Activated naive CD4-positive, alpha-beta T cell treated with anti-CD3 and anti-CD28 coated beads, Interleukin-2, amount 50 U/mL, for 72 hours (primary cell): ENCODE measurements around the gene CARD11. TPM values are rescaled to one million over a fixed set of nuclear protein-coding genes. Genes with fewer than 3 reads are reported as not detected.

ENCODE experiments used
- ATAC-seq, 2 donors: fragments of 150-1000 bp; cut with Tn5 transposase; 2 replicates each; pipeline ENCODE4 v1.10.0; 2021; ENCODE audit warnings: mild to moderate bottlenecking in 2 of 2, moderate library complexity in 2 of 2
- DNase-seq, 2 donors: peaks; one replicate each; pipeline ENCODE4 v3.0.0; 2021 to 2022; ENCODE audit warnings: low spot score in 2 of 2
- H3K27ac Mint-ChIP-seq, 2 donors: one replicate each; pipeline ENCODE4 v1.8.0; 2022; ENCODE audit warnings: mild to moderate bottlenecking in 2 of 2, mixed read lengths in 2 of 2
- H3K36me3 Mint-ChIP-seq, 2 donors: one replicate each; pipeline ENCODE4 v1.8.0; 2022; ENCODE audit warnings: mixed read lengths in 2 of 2
- H3K9me3 Mint-ChIP-seq, 2 donors: one replicate each; pipeline ENCODE4 v1.8.0; 2022; ENCODE audit warnings: mixed read lengths in 2 of 2
- total RNA-seq, 2 donors: library from RNA; stranded (reverse); gene quantifications; one replicate each; pipeline ENCODE4 v1.2.3, GENCODE V29; 2022

CARD11 gene
- total RNA-seq, 2 donors from 2014 or later = 83.3 to 131 TPM

DNA sequence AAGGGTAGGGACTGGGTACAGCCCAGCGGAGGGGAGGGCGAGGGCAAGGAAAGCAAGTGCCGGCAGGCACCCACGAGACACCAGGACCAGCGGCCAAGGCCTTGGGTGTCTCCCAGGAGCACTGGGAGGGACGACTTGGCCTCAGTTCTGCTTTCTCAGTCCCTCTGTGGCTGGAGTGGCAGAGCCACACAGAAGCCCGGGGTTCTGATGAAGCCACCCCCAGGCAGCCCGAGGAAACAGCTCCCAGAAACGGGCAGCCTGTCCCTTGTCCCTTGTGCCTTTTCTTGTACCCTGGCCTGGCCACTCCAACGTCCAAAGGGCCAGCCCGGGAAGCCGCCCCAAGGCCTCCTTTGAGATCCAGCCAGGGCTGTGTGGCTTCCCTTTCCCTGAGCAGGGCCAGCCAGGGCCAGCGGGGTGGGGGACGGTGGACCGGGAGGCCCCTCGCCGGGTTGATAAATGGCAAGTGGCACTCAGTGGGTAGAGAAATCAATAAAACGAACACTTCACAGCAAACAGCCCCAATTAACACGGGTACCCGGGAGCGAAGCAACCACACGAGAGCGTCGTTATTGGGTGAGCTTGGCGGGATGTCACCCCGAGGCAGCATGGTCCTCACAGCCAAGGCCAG is 129.8 kb downstream of the CARD11 start:
- DNase-seq = no peak

DNA sequence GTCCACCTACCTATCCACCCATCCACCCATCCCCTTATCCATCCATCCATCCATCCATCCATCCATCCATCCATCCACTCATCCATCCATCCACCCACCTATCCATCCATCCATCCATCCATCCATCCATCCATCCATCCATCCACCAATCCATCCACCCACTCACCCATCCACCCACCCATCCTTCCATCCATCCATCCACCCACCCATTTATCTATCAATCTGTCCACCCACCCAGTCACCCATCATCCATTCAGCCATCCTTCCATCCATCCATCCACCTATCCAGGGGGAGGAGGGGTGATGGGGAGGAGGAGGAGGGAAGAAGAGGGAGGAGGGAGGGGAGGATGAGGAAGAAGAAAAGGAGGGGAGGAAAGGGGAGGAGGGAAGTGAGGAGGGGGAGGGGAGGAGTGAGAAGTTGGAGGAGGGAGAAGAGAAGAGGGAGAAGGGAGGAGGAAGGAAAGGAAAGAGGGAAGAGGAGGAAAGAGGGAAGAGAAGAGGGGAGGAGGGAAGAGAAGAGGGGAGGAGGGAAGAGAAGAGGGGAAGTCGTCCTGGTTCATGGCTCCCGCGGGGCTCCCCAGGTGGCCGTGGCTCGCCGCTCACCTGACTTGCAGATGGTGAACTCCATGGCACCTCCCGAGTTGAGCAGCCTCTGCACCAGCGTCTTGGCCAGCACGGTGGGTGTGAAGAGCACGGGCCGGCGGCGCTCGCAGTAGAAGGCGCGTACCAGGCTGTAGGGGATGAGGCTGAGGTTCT is 130.8 kb downstream of the CARD11 start:
- H3K36me3 Mint-ChIP-seq = peaks cover 8 to 23% of the 10 kb centered on the region in 2 donors
- no peak for ATAC-seq
- no peak for DNase-seq
- no peak overlapping the region for H3K27ac Mint-ChIP-seq
- H3K9me3 Mint-ChIP-seq = no peaks in the 10 kb centered on the region

More for the DNA sequence above, 129.8 kb downstream of the CARD11 start:
- peak in 1 of 2 donors; percentile 16 for ATAC-seq
- Mint-ChIP-seq H3K9me3 (no peaks in the 10 kb centered on the region), H3K36me3 (peaks cover 10 to 18% of the 10 kb centered on the region in 2 donors), H3K27ac (peak overlapping the region in 1 of 2 donors; percentile 55)

DNA sequence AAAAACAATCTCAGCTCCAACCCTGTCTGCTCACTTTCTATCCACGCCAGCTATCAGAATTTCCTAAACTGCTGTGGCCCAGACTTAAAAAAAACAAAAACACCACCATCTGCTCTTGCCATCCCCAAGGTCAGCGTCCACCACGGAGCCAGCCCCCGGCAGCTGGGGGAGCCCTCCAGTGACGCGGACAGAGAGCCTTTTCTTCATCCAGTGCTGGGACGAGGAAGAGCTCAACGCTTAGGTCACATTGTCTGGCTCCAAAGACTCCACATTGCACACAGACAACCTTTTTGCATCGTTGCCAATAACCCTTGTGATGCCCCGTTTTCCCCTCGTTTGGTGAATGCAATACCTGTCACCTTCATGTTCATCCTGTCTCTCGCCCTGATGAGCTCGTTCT is 132.2 kb downstream of the CARD11 start:
- Mint-ChIP-seq H3K36me3 (peaks cover 22 to 37% of the 10 kb centered on the region in 2 donors), H3K27ac (peak overlapping the region in 1 of 2 donors; percentile 63), H3K9me3 (no peaks in the 10 kb centered on the region)
- no peak for ATAC-seq
- no peak for DNase-seq

DNA sequence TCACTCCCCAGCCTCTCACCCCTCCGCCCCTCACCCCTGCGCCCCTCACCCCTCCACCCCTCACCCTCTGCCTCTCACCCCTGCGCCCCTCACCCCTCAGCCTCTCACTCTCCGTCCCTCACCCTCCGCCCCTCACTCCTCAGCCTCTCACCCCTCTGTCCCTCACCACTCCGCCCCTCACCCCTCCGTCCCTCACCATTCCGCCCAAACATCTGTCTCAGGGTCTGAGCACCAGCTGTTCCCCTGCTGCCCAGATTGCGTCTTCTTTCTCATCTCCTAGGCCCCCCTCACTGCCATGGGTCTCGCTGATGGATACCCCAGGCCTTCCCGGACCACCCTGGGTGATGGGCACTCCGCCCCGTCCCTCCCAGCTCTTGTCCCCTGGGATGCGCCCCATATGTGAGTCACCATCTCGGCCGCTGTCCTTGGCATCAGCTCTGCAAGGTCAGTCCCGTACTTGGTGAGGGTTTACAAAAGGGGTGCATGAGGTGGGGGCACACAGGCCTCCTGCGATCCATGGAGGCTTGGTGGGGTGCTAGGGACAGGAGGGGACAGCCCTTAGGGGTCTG is 134.1 kb downstream of the CARD11 start:
- ATAC-seq = no peak
- peaks cover 33 to 50% of the 10 kb centered on the region in 2 donors for H3K36me3 Mint-ChIP-seq
- no peaks in the 10 kb centered on the region for H3K9me3 Mint-ChIP-seq
- no peak for DNase-seq
- no peak overlapping the region for H3K27ac Mint-ChIP-seq

DNA sequence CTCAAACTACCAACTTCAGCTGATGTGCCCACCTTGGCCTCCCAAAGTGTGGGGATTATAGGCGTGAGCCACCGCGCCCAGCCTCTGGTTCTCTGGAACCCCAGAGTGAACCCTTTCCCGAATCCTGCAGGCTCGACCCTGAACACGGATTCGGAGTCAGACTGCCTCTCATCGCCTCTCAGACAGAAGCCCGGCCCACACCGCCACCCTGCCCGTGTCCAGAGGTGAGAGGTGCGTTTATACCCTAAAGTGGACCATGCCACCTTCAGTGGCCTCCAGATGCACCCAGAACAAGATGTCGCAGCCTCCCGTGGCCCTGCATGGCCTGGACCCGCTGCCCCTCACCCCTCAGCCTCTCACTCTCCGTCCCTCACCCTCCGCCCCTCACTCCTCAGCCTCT is 134.6 kb downstream of the CARD11 start:
- Mint-ChIP-seq H3K36me3 (peaks cover 33 to 50% of the 10 kb centered on the region in 2 donors), H3K9me3 (no peaks in the 10 kb centered on the region), H3K27ac (no peak overlapping the region)
- ATAC-seq (no peak), DNase-seq (no peak)

DNA sequence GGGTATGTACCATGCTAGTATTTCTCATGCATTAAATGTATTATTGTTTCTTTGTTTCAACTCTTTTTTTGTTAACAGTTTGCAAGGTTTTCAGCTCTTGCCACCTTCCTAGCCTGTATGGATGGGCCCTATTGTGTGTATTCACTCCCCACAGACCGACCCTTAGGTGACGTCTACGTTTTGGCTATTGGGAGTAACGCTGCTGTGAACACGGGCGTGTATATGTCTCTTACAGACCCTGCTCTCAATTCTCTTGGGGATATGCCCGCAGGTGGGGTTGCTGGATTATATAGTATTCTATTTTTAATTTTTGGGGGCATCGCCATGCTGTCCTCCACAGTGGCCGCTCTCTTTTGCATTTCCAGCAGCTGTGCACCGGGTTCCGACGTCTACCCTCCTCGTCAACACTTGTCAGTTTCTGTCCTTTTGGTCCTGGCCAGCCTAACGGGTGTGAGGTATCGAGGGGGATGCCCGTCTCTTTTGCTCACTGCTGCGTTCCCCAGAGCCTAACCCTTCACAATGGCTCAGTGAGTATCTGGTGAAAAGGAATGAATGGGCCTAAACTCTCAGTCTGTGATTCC is 135.5 kb downstream of the CARD11 start:
- Mint-ChIP-seq H3K9me3 (no peaks in the 10 kb centered on the region), H3K36me3 (peaks cover 33 to 50% of the 10 kb centered on the region in 2 donors), H3K27ac (no peak overlapping the region)
- no peak for ATAC-seq
- DNase-seq = no peak

DNA sequence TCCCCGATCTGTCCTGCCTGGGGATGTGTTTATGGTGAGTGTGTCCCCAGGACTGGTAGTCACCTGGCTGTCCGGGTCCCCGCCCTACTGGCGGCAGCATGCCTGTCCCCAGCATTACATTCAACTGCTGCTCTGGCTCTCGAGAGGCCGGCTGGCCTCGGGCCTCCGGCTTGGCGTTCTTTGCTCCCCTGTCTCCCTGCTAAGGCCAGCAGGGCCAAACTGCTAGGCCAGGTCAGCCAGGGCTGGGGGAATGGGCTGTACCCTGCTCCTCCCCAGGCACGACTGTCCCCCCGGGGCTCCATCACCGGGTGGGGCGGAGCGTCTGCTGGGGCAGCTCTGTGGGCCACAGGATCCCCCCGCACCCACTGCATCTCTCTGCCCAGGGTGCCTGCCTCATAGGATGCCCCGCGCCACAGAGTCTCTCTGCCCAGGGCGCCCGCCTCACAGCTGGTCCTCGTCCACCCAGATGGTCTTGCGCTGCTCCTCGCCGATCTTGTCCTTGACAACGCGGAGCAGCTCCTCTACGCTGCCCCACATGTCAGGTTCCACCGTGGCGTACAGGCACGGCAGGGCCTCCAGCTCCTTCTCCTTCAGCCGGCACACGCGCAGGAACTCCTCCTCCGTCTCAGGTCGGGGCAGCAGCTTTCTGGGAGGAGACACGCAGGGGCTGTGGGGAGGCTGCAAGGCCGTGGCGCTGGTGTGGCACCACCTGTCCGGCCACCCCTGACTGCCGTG is 137.3 kb downstream of the CARD11 start:
- H3K9me3 Mint-ChIP-seq = no peaks in the 10 kb centered on the region
- no peak for DNase-seq
- H3K27ac Mint-ChIP-seq = peak overlapping the region in 1 of 2 donors; percentile 36
- peak in 1 of 2 donors; percentile 20 for ATAC-seq
- peaks cover 27 to 43% of the 10 kb centered on the region in 2 donors for H3K36me3 Mint-ChIP-seq

DNA sequence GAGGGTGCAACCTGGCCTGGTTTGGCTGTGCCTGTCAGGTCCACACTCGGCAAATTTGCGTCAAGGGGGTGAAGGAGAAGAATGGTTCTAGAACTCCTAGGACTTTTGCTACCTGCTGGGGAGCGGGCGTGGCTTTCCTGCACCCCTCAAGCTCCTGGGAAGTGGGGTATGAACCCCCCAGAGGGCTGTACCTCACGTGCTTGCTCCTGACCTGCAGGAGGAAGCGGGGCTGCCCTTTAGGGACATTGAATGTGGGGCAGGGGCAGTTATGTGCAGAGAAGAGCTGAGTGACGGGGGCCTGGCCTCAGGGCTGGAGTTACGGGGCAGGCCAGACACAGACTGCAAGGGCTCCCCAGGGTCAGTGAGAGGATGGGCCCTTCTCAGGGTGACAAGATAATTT is 138.2 kb downstream of the CARD11 start:
- Mint-ChIP-seq H3K9me3 (no peaks in the 10 kb centered on the region), H3K36me3 (peaks cover 25 to 35% of the 10 kb centered on the region in 2 donors), H3K27ac (peak overlapping the region; percentile 19 to 65)
- DNase-seq (no peak), ATAC-seq (no peak)

DNA sequence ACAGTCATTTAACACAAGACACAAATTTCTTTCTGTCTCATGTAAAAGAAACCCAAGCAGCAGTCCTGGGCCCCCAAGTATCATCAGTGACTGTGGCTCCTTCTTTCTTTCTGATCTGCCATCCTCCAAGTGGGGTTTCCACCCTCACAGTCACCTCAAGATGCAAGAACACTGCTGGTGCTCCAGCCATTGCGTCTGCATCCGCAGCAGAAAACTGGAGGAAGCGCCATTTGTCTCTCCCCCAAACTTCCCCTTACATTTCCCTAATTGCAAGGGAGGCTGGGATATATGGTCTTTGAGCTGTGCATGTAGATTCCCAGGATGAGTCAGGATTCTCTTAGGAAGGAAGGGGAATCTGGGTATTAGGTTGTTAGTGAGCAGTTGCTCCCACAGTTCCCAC is 138.6 kb downstream of the CARD11 start:
- ATAC-seq (no peak), DNase-seq (no peak)
- Mint-ChIP-seq H3K36me3 (peaks cover 25 to 35% of the 10 kb centered on the region in 2 donors), H3K9me3 (no peaks in the 10 kb centered on the region), H3K27ac (no peak overlapping the region)

DNA sequence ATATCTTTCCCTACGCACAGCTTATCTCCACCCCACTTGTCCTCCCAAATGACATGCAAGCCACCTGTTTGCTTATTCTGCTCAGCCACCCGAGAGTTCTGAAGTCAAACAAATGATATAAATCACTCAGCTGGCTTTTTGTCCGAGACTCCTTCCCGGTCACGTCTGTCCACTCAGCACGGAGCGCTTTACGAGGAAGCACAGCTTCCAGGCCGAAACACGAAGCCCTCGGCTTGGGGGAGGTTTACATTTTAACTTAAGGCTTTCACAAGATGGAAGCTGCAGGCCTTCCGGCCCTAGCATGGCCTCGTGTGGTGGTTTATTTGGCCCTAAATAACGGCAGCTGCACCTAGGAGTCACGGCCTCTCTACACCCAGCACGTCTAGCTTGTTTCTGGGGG is 139.5 kb downstream of the CARD11 start:
- Mint-ChIP-seq H3K36me3 (peaks cover 25 to 35% of the 10 kb centered on the region in 2 donors), H3K9me3 (no peaks in the 10 kb centered on the region), H3K27ac (peak overlapping the region; percentile 8 to 45)
- ATAC-seq = no peak
- DNase-seq = no peak

DNA sequence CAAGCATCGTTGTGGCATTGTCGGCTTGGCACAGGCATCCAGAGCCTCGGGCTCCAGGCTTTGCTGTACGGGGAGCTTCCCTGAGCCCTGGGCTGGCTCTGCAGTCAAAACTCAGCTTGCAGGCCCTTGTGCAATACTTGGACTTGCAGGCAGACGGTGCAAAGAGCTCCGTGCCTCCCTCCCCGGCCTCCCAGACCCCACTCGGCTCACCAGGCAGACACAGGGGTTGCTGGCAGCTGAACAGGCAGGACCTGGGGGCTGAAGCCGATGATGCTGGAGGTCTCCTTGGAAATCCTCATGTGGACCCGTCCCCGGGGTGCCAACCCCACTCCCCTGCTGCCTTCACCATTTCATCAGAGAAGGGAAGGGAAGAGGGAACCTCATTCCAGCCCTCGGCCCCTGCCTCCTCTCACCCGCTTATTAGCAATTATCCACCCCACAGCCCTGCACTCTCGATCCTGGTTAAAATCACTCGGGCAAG is 139.9 kb downstream of the CARD11 start:
- Mint-ChIP-seq H3K36me3 (peaks cover 25 to 35% of the 10 kb centered on the region in 2 donors), H3K27ac (peak overlapping the region; percentile 8 to 45), H3K9me3 (no peaks in the 10 kb centered on the region)
- no peak for DNase-seq
- ATAC-seq = no peak

DNA sequence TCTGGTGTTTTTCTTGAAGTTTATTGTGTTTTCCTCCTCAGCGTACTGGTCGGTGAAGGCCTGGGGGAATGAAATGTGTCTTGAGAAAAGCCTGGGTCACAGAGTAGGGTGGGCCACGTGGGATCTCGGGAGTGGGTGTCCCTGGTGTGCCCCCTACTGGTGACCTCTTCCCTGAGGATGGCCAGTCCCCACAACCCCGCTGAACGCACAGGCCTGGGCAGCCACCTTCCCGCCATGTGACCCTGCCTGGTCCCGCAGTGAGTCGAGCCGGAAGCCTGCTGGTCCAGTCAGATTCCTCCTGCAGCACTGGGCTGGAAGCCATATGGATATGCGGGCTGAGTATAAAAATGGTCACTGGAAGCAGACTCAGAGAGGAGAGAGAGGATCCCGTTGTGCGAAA is 146.6 kb downstream of the CARD11 start:
- no peak for DNase-seq
- no peaks in the 10 kb centered on the region for H3K9me3 Mint-ChIP-seq
- no peaks in the 10 kb centered on the region for H3K36me3 Mint-ChIP-seq
- H3K27ac Mint-ChIP-seq = peak overlapping the region in 1 of 2 donors; percentile 53
- ATAC-seq = no peak

DNA sequence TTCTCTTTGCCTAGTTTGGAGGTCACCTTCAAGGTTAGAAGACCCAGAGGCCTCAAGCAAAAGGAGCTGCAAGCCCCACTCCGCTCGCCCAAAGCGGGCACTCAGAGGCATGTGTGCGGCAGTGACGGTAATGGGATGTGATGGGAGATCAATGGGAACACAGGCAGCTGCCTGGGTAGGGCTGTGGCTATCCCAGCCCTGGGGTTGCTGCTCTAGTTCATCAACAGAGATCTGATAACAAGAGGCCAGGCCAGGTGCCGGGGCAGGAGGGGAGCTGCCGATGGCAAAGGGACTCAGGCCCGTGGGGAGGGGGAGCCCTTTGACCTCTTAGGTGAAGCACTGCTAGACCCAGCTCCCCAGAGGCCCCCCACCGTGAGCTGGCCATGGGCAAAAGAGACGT is 147.5 kb downstream of the CARD11 start:
- ATAC-seq (no peak), DNase-seq (no peak)
- no peaks in the 10 kb centered on the region for H3K36me3 Mint-ChIP-seq
- no peaks in the 10 kb centered on the region for H3K9me3 Mint-ChIP-seq
- H3K27ac Mint-ChIP-seq = peak overlapping the region in 1 of 2 donors; percentile 93

DNA sequence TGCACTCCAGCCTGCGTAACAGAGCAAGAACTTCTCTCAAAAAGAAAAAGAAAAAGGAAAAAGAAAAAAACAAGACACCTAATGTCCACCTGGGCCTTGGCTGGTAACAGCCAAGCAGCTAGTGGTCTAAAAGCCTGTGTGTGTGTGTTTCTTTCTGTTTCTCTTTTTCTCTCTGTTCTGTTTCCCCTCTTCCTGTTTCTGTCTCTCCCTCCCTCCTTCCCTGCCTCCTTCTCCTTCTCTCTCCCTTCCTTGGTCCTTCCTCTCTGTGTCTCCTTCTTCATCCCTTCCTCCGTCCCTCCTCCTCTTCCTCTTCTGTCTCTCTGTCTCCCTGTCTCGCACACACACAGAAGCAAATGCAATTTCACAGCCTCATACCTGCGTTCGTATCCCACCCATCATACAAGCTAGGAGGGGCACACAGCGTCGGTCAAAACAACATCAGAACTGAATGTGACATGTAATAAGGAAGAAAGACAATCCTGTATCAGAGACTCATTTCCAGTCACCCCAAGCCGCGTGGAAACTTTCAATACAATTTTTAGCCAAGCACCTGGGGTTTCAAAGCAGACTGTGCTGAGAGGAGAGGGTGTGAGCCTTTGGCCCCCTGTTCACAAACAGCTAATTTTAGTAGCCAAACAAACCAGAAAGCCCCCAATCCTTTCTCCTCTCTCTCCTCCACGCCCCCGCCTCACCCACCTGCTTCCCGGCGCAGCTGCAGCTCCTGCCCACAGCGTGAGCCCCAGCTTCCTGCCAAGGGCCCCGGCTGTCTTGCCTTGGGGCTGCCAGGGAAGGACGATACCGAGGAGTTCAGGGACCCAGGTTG is 149.3 kb downstream of the CARD11 start:
- Mint-ChIP-seq H3K27ac (peak overlapping the region; percentile 95 to 99), H3K36me3 (no peaks in the 10 kb centered on the region), H3K9me3 (no peaks in the 10 kb centered on the region)
- DNase-seq (peak; percentile 66 to 74), ATAC-seq (peak; percentile 81 to 86)

DNA sequence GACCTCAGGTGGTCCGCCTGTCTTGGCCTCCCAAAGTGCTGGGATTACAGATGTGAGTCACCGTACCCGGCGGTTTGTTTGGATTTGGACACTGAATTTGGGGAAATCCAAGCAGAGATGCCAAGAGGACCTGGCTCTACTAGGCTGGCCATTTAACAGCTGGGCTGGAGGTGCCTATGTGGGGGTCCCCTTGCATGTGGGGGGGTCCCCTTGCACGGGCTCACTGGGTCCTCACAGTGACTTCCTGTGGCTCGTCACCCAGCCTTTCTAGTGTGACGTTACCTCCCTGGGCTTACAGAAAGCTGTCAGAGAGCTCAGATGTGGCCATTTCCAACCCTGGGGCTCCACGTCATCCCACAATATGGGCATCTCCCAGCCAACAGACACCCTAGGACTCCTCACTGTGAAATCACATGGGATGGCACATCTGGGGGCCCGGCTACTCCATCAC is 150.2 kb downstream of the CARD11 start:
- DNase-seq (no peak), ATAC-seq (peak in 1 of 2 donors; percentile 55)
- H3K36me3 Mint-ChIP-seq = no peaks in the 10 kb centered on the region
- peak overlapping the region; percentile 95 to 99 for H3K27ac Mint-ChIP-seq
- H3K9me3 Mint-ChIP-seq = no peaks in the 10 kb centered on the region

DNA sequence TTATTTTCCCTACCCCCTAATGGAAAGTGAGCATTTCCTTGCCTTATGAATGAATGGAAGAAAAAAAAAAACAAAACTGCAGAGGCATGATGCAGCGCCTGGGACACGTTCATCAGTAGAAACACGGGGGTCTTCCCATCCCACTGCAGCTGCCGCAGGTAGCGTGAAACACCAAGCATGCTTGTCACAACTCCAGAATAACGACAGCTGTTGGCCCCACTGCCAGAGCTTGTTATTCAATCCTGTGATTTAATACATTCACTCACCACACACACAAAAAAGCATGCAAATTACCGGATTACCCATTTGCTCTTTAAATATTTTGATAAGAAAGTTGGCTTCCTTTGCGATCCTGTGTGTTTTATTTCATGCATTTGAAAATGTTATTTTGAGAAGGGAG is 151.1 kb downstream of the CARD11 start:
- Mint-ChIP-seq H3K36me3 (no peaks in the 10 kb centered on the region), H3K27ac (peak overlapping the region; percentile 40 to 56), H3K9me3 (no peaks in the 10 kb centered on the region)
- DNase-seq (no peak), ATAC-seq (no peak)
